Loucy (cell line): Measurements from ENCODE around the gene GPN1.
"Not testable (repeated sequence)": the region's sequence is repeated elsewhere in the genome, so short reads cannot be mapped to it uniquely, and the experiment has no call there.

Source experiments
- EZH2phosphoT487 ChIP-seq: fragments of 200-600 bp; IDR thresholded peaks from 2 replicates; pipeline ENCODE4 v1.6.1; 2018; ENCODE audit warnings: antibody characterized with exemption, mild to moderate bottlenecking, moderate library complexity, borderline replicate concordance
- TF ChIP-seq, protein P1 (sequence below): fragments of 200-600 bp; sonication (generic); conservative IDR thresholded peaks from 2 replicates; pipeline ENCODE4 v1.5.1; 2014; ENCODE audit warnings: mild to moderate bottlenecking, antibody characterized with exemption, low read length

GRCh38 chr2:27685006-27685405 lies 56.2 kb downstream of the GPN1 start:
- TF ChIP-seq, protein P1, sequence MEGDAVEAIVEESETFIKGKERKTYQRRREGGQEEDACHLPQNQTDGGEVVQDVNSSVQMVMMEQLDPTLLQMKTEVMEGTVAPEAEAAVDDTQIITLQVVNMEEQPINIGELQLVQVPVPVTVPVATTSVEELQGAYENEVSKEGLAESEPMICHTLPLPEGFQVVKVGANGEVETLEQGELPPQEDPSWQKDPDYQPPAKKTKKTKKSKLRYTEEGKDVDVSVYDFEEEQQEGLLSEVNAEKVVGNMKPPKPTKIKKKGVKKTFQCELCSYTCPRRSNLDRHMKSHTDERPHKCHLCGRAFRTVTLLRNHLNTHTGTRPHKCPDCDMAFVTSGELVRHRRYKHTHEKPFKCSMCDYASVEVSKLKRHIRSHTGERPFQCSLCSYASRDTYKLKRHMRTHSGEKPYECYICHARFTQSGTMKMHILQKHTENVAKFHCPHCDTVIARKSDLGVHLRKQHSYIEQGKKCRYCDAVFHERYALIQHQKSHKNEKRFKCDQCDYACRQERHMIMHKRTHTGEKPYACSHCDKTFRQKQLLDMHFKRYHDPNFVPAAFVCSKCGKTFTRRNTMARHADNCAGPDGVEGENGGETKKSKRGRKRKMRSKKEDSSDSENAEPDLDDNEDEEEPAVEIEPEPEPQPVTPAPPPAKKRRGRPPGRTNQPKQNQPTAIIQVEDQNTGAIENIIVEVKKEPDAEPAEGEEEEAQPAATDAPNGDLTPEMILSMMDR, result not testable (repeated sequence)
- not testable (repeated sequence) for TF ChIP-seq EZH2phosphoT487
